Measurements from ENCODE around the gene KRR1. TPM values are rescaled to one million over a fixed set of nuclear protein-coding genes. Genes with fewer than 3 reads are reported as not detected.
A peak's percentile ranks its signal among the peaks of the same experiment; 100 is the strongest.

KRR1 gene
- total and polyA plus RNA-seq, 2 donors from 2014 or later, result 20.0 to 50.7 TPM

- Histone ChIP-seq H3K36me3 (ENCODE audit: control insufficient read depth in 2 of 3, insufficient read depth in 3 of 3, low read length in 3 of 3) (no peaks in the 10 kb centered on the region), H3K9me3 (ENCODE audit: control insufficient read depth in 2 of 3, insufficient read depth in 1 of 3, low read length in 3 of 3) (no peaks in the 10 kb centered on the region), H3K4me3 (ENCODE audit: low read length in 3 of 3) (no peak overlapping the region), H3K9ac (ENCODE audit: low read length in 3 of 3) (no peak overlapping the region), H3K27ac (ENCODE audit: low read depth in 2 of 2, low read length in 2 of 2) (no peak overlapping the region), H3K4me1 (ENCODE audit: control insufficient read depth in 2 of 3, insufficient read depth in 2 of 3, low read depth in 1 of 3, low read length in 3 of 3) (no peaks in the 10 kb centered on the region), H3K27me3 (ENCODE audit: control insufficient read depth, insufficient read depth, low read length) (no peaks in the 10 kb centered on the region)
- FAIRE-seq, result no peak
- intact Hi-C loops (cut with DNase I), result no loop called here
- no peak for DNase-seq
- no peak for TF ChIP-seq CTCF (IDR thresholded peaks at IDR 0.05; ENCODE audit: borderline replicate concordance, extremely low read depth, insufficient read depth)
Observed at GRCh38 chr12:75549989-75550388, 38.6 kb upstream of the KRR1 start.

- Histone ChIP-seq H3K9ac (ENCODE audit: low read length in 3 of 3) (no peak overlapping the region), H3K4me1 (ENCODE audit: control insufficient read depth in 2 of 3, insufficient read depth in 2 of 3, low read depth in 1 of 3, low read length in 3 of 3) (no peaks in the 10 kb centered on the region)
- no peak for FAIRE-seq
Observed at GRCh38 chr12:75548879-75549278, 37.5 kb upstream of the KRR1 start.

GRCh38 chr12:75545636-75546035 lies 34.2 kb upstream of the KRR1 start:
- Histone ChIP-seq H3K4me1 (ENCODE audit: control insufficient read depth in 2 of 3, insufficient read depth in 2 of 3, low read depth in 1 of 3, low read length in 3 of 3) (no peaks in the 10 kb centered on the region), H3K27ac (ENCODE audit: low read depth in 2 of 2, low read length in 2 of 2) (no peak overlapping the region), H3K4me3 (ENCODE audit: low read length in 3 of 3) (no peak overlapping the region), H3K27me3 (ENCODE audit: control insufficient read depth, insufficient read depth, low read length) (no peaks in the 10 kb centered on the region), H3K9me3 (ENCODE audit: control insufficient read depth in 2 of 3, insufficient read depth in 1 of 3, low read length in 3 of 3) (no peaks in the 10 kb centered on the region), H3K9ac (ENCODE audit: low read length in 3 of 3) (no peak overlapping the region), H3K36me3 (ENCODE audit: control insufficient read depth in 2 of 3, insufficient read depth in 3 of 3, low read length in 3 of 3) (no peaks in the 10 kb centered on the region)
- DNase-seq (no peak), FAIRE-seq (no peak)
- intact Hi-C loops (cut with DNase I), result no loop called here
- TF ChIP-seq CTCF (IDR thresholded peaks at IDR 0.05; ENCODE audit: borderline replicate concordance, extremely low read depth, insufficient read depth), result no peak

More at GRCh38 chr12:75548879-75549278, 37.5 kb upstream of the KRR1 start:
- Histone ChIP-seq H3K27ac (ENCODE audit: low read depth in 2 of 2, low read length in 2 of 2) (no peak overlapping the region), H3K36me3 (ENCODE audit: control insufficient read depth in 2 of 3, insufficient read depth in 3 of 3, low read length in 3 of 3) (no peaks in the 10 kb centered on the region), H3K9me3 (ENCODE audit: control insufficient read depth in 2 of 3, insufficient read depth in 1 of 3, low read length in 3 of 3) (no peaks in the 10 kb centered on the region), H3K4me3 (ENCODE audit: low read length in 3 of 3) (no peak overlapping the region), H3K27me3 (ENCODE audit: control insufficient read depth, insufficient read depth, low read length) (no peaks in the 10 kb centered on the region)
- peak in 2 of 5 donors; percentile 39 to 45 for DNase-seq
- intact Hi-C loops (cut with DNase I), result no loop called here
- TF ChIP-seq CTCF (IDR thresholded peaks at IDR 0.05; ENCODE audit: borderline replicate concordance, extremely low read depth, insufficient read depth), result no peak

DNA sequence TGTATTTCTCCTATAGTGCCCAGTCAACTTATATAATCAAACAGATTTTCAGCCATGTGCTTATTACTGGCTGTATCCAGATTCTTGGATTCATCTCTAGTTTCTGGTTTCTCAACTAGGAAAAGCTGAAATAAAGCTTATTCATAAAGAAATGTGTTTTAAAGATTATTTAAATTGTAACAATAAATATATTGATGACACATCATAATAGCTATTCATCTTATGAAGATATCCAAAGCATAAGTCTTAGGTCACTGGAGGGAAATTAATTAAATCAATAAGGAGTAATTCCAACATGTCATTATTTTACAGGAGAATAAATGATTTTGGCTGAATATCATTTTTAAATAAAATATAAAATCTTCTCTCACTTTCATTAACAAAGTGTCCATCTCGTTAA lies 32.1 kb upstream of the KRR1 start:
- H3K27ac ChIP-seq (ENCODE audit: low read depth in 2 of 2, low read length in 2 of 2), result no peak overlapping the region
- H3K36me3 ChIP-seq (ENCODE audit: control insufficient read depth in 2 of 3, insufficient read depth in 3 of 3, low read length in 3 of 3), result no peaks in the 10 kb centered on the region
- H3K9ac ChIP-seq (ENCODE audit: low read length in 3 of 3), result no peak overlapping the region
- FAIRE-seq (peak; percentile 55), DNase-seq (no peak)
- no peak overlapping the region for H3K4me3 ChIP-seq (ENCODE audit: low read length in 3 of 3)
- no peaks in the 10 kb centered on the region for H3K27me3 ChIP-seq (ENCODE audit: control insufficient read depth, insufficient read depth, low read length)
- intact Hi-C loops (cut with DNase I), result no loop called here
- H3K4me1 ChIP-seq (ENCODE audit: control insufficient read depth in 2 of 3, insufficient read depth in 2 of 3, low read depth in 1 of 3, low read length in 3 of 3), result no peaks in the 10 kb centered on the region
- TF ChIP-seq CTCF (IDR thresholded peaks at IDR 0.05; ENCODE audit: borderline replicate concordance, extremely low read depth, insufficient read depth), result no peak
- no peaks in the 10 kb centered on the region for H3K9me3 ChIP-seq (ENCODE audit: control insufficient read depth in 2 of 3, insufficient read depth in 1 of 3, low read length in 3 of 3)
